Stimulated activated CD4-positive, alpha-beta T cell treated with anti-CD3 and anti-CD28 coated beads, TNF-alpha, amount 100 ng/mL, for 24 hours (primary cell): ENCODE data around the gene NOP53.
"Not testable (repeated sequence)": the region's sequence is repeated elsewhere in the genome, so short reads cannot be mapped to it uniquely, and the experiment has no call there.

Experiments used
- DNase-seq, 3 experiments: peaks; one replicate each; pipeline ENCODE4 v3.0.0-alpha.2; 2020; ENCODE audit warnings: low read depth in 3 of 3

NOP53 gene

DNA sequence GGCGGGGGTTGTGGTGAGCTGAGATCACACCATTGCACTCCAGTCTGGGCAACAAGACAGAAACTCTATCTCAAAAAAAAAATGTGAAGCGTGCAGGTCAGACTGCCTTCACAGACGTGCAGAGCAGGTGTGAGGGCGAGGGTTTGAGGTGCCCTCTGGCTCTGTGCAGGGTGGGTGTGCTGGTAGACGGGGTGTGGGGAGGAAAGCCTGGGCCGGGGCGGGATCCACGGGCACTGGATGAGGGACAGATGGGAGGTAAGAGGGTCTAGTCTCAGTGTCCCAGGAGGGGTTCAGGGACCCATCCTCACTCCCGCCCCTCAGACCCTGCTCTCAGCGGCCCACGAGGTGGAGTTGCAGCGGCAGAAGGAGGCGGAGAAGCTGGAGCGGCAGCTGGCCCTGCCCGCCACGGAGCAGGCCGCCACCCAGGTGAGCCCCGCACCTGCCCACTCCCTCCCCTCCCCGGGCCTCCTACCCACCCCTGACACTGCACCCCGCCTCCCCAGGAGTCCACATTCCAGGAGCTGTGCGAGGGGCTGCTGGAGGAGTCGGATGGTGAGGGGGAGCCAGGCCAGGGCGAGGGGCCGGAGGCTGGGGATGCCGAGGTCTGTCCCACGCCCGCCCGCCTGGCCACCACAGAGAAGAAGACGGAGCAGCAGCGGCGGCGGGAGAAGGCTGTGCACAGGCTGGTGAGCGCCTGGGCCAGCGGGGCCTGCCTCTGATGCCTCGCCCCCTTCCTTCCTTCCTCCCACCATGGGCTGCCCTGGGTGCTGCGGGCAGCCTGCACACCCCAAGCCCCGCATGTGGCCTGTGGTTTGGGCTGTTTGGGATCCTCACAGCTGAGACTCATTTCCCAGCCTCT is 9.1 kb downstream of the NOP53 start:
- DNase-seq: no peak

GRCh38 chr19:47755065-47755761 is 9.9 kb downstream of the NOP53 start:
- no peak for DNase-seq

GRCh38 chr19:47755762-47756626 is 10.6 kb downstream of the NOP53 start:
- DNase-seq: no peak

DNA sequence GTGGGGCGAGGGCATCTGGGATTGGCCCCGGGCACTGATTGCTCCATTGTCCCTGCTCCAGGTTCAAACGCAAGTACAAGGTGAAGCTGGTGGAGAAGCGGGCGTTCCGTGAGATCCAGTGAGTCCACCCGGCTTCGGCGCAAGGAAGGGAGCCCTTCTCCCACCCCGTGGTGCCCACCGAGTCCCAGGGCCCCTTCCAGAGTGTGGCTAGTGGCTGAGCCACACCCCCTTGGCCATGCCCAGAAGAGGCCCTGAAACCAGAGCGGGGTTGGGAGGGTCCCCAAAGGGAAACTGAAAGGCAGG is 11.2 kb downstream of the NOP53 start:
- DNase-seq: no peak

DNA sequence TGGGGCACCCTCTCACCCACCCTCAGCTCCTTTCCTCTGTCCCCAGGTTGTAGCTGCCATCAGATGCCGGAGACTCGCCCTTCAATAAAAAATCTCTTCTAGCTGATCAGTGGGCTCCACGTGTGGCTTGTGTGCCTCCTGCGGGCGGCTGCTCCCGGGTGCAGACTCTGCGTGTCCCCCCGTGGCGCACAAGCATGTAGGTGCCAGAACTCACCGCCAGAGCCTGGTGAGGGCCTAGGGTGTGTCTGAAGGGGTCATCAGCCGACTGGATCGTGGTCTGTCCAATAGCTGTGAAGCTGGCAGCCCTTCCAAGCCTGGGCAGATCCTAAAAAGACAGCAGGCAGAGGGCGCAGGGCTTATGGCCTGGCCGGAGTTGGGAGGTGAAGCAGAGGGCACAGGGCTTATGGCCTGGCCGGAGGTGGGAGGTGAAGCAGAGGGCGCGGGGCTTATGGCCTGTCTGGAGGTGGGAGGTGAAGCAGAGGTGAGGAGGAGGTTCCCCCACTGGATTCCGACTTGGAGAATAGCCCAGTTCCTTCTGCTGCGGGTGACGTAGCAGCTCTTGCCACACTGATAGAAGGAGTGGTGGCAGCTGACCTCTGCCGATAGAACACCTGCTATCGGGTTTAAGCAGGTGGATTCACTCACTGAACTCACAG is 11.7 kb downstream of the NOP53 start:
- DNase-seq: no peak

GRCh38 chr19:47757617-47758442 is 12.5 kb downstream of the NOP53 start:
- no peak for DNase-seq

DNA sequence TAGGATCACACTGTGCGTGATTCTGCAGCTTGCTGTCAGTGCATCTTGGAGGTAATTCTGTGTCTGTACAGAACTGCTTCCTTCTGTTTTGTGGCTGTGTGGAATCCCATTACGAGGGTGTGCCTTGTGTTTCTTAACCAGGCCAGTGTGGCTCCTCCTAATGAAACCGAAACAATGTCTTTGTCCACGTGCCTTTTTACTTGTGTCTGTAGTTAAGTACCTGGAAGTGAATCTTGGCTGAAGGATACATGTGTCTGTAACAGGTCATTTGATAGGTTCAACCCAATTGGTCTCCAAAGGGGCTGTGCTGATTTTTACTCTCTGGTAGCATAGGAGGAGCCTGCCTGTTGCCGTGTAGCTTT is 13.1 kb downstream of the NOP53 start:
- no peak for DNase-seq

DNA sequence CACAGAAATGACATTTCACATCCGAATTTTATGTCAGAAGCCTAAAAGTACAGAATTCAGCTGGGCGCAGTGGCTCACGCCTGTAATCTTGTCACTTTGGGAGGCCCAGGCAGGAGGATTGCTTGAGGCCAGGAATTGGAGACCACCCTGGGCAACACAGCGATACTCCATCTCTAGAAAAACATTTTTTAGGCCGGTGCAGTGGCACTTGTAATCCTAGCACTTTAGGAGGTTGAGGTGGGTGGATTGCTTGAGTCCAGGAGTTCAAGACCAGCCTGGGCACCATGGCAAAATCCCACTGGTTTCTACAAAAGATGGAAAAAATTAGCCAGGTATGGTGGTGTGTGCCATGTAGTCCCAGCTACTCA is 15.3 kb downstream of the NOP53 start:
- no peak for DNase-seq

DNA sequence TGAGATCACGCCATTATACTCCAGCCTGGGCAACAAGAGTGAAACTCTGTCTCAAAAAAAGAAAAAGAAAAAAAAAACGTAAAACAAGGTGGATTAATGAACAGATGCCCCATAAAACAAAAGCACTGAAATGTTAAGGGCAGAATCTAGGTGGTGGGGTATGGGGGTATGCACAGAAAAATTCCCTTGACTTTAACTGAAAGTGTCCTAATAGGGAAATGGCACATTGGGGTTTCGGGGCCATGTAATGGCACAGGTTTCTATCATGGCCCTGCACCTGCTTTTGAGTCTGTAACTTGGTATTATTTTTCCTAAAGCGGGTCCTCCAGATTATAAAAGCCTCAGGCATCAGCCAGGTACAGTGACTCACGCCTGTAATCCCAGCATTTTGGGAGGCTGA is 16.2 kb downstream of the NOP53 start:
- DNase-seq: no peak

DNA sequence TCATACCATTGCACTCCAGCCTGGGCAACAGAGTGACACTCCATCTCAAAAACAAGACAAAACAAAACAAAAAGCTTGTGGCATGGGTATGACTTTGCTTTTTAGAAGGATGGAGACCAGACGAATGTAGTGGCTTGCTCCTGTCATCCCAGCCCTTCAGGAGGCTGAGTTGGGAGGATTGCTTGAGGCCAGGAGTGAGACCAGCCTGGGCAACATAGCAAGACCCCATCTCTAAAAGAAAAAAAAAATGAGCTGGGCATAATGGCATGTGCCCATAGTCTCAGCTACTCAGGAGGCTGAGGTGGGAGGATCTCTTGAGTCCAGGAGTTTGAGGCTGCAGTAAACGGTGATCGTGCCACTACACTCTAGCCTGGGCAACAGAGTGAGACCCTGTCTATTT is 16.8 kb downstream of the NOP53 start:
- no peak for DNase-seq

DNA sequence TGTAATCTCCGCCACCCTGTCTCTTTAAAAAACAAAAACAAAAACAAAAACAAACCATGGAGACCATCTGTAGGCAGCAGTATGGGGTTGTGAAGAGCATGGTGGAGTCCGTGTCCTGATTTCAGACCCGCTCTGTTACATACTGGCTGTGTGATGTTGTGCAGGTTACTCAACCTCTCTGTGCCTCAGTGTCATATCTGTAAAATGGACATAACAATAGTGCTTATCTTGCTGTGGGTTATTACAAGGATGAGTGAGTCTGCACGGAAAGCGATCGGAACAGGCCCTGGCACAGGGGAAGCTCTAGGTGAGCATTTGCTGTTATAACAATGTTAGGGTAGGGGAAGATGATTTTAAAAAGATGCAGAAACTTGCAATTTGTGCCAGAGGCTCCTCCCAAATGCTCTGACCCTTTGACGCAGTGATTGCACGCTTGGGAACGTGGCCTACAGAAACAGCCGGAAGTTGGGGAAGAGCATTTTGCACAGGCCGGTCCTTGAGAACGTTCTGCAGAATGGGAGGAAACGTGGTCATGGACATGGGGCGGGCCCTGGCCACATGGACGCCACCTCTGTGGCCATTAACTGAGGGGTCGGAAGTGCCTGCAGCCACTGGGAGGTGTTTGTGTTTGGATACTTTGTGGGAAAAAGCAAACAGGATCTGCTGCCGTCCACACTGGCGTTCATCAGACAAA is 17.4 kb downstream of the NOP53 start:
- no peak for DNase-seq

- not testable (repeated sequence) for DNase-seq
These were observed 19.4 kb downstream of the NOP53 start for GRCh38 chr19:47764705-47765104.

GRCh38 chr19:47765523-47766358 is 20.4 kb downstream of the NOP53 start:
- DNase-seq: peak in 1 of 3 experiments; percentile 27

- no peak for DNase-seq
These were observed 20.9 kb downstream of the NOP53 start for GRCh38 chr19:47766359-47766620.

- DNase-seq: no peak
These were observed 21.3 kb downstream of the NOP53 start for GRCh38 chr19:47766670-47767069.

DNA sequence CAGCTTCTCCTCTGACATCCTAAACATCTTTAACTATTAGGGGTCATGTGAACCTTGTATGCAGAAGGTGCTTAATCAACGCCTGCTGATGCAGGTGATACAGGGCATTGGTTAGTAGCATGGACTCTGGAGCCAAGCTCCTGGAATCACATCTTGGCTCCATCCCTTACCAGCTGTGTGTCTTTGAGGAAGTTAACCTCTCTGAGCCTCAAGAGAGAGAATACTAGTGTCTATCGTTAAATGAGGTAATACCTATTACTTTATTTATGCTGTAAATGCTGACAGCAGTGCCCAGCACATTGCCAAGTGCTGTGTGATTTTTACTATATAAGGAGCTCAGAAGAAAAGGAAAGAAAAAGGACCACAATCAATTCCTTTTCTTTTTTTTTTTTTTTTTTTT is 22.0 kb downstream of the NOP53 start:
- DNase-seq: no peak

DNA sequence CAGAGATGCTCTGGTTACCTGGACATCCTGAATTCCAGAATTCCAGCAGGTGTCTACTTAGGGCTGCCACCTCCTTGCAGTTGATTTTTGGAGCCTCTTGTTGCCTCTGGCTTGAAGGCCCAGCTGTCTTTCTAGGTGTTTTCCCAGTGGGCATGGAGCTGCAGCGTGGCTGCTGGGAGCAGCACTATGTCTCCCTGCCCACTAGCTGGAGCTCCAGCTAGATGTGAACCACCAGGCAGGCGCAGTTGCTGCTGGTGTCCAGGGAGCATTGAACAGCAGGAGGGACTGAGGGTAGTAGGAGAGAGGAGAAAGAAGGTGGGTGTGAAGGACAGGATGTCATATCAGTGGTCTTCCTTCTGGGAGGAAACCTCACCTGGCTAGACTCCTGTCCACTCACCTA is 23.3 kb downstream of the NOP53 start:
- no peak for DNase-seq

GRCh38 chr19:47769534-47769933 is 24.2 kb downstream of the NOP53 start:
- DNase-seq: no peak

DNA sequence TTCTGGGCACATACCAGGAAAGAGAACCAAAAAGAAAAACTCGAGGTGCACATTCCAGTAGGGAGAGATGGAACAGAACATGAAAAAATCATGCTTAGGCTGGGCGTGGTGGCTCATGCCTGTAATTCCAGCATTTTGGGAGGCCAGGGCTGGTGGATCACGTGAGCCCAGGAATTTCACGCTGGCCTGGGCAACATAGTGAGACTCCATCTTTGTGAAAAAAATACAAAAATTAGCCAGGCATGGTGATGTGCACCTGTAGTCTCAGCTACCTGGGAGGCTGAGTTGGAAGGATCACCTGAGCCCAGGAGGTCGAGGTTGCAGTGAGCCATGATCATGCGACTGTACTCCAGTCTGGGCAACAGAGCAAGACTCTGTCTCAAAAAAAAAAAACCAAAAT is 25.9 kb downstream of the NOP53 start:
- DNase-seq: not testable (repeated sequence)

DNA sequence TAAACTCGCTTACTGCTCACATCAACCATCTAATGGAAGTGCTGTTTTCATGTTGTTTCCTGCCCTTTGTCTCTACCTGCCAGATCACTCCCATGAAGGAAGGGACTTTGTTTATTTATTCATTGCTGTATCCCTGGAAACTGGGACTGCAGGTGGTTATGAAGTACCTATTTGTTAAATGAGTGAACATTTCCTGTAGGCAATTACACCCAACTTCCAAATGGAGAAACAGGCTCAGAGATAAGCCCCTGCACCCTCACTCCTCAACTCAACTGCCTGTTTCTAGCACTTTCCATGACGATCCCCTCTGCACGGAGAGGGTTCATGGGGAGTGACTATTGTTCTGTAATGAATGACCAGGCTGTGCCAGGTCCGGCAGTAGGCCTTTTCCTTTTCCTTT is 31.2 kb downstream of the NOP53 start:
- DNase-seq: no peak
